ENCODE results near the gene ABLIM3.

DNA sequence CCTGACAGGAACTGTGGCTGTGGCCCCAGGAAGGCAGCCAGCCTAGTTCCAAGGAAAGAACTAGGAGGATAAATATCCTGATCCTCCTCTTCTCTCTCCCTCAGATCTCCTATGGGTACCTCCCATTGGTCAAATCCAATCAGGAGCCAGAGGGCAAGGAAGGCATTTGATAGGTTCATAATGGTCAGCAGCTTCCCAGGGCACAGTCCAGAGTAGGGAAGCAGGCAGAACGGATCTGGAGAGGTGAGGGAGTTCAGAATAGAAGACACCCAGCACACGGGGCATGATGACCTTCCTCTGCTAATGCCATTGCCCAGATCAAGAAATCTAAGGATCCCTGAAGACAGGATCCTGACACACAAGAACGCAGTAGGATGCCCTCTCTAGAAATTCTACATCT lies 8.6 kb downstream of the ABLIM3 start:
- TF ChIP-seq, protein P1, sequence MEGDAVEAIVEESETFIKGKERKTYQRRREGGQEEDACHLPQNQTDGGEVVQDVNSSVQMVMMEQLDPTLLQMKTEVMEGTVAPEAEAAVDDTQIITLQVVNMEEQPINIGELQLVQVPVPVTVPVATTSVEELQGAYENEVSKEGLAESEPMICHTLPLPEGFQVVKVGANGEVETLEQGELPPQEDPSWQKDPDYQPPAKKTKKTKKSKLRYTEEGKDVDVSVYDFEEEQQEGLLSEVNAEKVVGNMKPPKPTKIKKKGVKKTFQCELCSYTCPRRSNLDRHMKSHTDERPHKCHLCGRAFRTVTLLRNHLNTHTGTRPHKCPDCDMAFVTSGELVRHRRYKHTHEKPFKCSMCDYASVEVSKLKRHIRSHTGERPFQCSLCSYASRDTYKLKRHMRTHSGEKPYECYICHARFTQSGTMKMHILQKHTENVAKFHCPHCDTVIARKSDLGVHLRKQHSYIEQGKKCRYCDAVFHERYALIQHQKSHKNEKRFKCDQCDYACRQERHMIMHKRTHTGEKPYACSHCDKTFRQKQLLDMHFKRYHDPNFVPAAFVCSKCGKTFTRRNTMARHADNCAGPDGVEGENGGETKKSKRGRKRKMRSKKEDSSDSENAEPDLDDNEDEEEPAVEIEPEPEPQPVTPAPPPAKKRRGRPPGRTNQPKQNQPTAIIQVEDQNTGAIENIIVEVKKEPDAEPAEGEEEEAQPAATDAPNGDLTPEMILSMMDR (conservative IDR thresholded peaks at IDR 0.05; ENCODE audit: low read length), result no peak
- no peak for TF ChIP-seq EZH2phosphoT487 (IDR thresholded peaks at IDR 0.05; ENCODE audit: borderline replicate concordance)
